GM19395 (cell line): Measurements from ENCODE around the gene FAM168A.
"Not testable (repeated sequence)": the region's sequence is repeated elsewhere in the genome, so short reads cannot be mapped to it uniquely, and the experiment has no call there.

ENCODE experiments used
- ATAC-seq: cut with Tn5 transposase; IDR thresholded peaks from one replicate; pipeline ENCODE4 v1.9.1; 2021; ENCODE audit warnings: mild to moderate bottlenecking, moderate library complexity; ENCODE audit not compliant: unreplicated experiment

The FAM168A gene

DNA sequence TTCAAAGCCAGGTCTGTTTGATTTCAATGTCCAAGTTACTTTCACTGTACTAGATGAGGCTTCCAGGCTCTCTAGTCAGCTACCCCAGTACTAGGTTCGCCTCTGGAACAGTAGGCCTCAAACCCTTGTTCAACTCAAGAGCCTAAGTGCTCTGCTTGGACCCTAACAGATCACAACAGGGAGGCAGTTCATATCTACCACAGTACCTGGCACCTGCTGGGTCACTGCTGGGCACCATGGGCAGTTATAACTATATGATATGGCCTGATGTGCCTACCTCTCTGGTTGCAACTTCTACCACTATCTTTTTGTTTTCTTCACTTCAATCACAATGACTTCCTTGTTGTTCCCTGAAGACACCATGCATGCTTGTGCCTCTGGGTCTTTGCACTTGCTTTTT lies 124.7 kb downstream of the FAM168A start:
- no peak for ATAC-seq

DNA sequence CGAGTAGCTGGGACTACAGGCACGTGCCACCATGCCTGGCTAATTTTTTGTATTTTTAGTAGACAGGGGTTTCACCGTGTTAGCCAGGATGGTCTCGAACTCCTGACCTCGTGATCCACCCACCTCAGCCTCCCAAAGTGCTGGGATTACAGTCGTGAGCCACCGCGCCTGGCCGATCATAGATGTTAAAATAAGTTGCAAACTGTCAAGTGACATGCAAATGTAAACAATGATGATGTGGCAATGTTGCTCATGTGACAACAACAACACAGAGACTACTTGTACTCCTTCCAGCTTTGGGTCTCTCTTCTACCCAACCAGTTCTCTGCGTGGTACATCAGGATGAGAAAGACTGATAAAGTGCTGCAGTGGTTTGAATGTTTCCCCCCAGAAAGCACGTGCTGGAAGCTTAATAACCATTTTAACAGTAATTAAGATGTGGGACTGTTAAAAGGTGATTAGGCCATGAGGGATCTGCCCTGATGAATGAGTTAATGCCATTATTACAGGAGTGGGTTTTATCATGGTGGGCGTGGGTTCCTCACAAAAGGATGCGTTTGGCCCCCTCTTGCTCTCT lies 127.8 kb downstream of the FAM168A start:
- not testable (repeated sequence) for ATAC-seq

DNA sequence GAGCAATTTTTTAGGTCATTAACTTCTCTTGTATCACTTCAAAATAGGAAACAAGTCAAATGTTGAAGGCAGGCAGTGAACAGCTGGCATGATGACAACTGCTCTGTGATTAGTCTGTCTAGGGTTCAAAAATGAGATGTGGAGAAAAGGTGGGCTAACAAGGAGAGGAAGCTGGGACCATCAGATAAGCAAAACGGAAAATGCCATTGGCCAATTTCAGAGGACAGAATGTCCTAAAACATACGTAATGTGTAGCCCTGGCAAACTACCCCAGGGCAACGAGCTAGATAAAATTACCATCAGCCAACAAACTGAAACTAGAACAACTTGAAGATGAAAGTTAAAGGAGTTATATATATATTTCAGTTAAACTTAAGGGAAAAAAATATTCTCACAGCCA lies 128.5 kb downstream of the FAM168A start:
- ATAC-seq = no peak

DNA sequence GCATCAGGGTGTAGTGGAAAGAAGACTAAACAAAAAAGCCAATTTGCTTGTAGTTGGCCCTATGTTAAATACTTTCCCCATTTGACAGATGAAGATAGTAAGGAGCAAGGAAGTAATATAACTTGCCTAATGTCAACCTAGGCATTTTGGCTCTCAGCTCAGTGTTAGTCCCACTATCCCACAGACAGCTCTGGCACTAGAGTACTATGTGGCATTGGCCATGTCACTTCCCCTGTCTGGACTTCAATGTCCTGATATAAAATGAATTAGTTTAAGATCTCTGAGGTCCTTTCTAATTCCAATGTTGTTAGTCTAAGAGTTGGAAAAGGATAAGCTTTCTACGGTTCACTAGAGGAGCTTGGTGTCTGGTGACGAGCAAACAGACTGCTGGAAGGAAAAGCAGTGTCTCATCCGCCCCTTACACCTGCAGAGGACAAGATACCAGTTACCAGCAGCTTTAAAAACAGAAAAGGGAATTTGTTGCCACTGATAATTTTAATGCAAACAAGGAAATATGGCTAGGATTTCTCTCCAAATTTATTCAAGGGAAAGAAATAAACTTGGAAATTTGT lies 129.2 kb downstream of the FAM168A start:
- ATAC-seq = no peak

DNA sequence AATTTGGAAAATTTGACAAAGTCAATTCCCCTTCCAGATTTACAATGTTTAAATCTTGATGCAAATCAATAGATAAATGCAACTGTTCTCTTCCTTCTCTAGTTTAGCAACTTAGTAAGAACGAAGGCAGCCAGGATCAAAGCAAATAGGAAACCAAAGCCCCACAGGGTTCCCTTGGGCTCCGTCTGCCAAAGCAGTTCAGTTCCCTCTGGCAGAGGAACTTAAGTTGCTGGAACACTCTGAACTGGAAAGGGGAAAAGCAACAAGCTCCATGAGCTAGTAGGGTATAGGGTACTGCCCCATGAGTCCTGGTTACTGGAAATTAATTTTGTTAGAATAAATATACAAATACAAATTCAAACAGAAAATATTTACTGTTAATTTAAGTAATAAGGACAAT lies 130.4 kb downstream of the FAM168A start:
- no peak for ATAC-seq

DNA sequence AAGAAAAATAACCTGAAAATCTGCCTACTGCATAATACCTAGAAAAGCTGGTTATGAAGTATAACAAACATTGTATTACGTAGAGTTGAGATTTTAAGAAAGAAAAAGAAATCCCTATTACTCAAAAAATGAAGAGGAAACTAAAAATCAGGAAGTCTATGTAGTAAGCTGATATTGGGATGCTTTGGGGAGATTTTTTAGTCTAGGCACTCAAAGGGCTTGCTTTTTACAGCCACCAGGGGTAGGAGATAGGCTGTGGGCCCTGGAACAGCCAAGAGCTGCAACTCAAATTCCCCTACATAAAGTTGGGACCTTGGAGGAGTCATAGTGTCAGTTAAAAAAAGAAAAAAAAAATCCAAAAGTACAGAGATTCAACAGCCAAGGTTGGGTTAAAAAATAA lies 131.3 kb downstream of the FAM168A start:
- no peak for ATAC-seq

DNA sequence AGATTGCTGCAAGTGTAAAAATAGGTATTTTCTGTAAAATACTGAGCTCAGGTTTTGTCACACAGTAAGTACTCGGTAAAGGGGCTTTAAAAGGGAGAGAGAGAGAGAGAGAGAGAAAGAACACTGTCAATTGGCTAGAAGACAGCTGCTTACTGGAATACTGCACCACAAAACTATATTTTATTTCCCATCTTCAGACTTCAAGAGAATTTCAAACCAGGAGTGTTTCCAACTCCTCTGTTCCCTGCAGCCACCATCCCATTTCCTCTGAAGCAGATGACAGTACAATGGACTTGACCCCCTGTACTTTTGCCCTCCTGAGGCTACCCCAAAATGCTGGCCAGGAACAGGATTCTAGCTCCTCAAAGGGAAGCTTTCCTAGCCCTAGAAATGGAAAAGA lies 132.0 kb downstream of the FAM168A start:
- no peak for ATAC-seq

DNA sequence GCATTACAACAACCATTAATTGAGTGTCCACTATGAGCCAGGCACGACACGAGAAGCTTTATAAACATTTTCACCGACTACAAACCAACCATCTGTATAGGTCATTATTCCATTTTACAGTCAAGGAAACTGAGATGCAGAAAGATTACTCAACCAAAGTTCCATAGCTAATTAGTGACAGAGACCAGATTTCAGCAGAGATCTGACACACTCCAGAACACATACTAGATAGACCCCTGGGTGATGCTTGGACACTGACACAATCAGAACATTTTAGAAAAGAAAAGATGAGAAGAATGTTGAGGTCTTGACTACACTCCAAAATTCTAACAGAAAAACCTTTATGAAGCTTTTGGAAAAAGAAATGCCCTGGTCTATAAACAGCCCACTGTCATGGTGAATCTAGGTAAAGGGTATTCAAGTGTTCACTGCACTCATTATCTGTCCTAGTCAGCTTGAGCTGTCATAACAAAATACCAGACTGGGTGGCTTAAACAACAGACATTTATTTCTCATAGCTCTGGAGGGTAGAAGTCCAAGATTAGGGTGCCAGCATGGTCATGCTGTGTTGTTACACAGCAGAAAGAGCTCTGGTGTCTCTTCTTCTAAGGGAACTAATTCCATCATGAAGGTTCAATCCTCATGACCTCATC lies 132.8 kb downstream of the FAM168A start:
- ATAC-seq = no peak

DNA sequence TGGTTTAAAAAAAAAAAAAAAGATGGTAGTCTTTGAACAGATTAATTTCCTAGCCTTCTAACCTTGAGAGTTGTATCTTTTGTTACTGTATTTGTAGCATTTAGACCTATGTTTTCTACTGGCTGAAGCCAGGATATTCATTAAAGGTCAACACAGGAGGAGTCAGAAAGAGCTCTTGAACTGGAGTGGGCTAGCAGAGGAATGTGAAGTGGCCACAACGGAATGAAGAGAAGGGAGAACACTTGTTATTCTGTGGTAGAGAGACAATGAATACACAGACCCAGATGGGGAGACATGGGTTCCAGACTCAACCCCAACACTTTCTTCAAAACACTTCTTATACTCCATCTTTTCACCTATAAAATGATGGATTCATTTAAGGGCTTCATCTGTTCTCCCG lies 133.6 kb downstream of the FAM168A start:
- ATAC-seq = no peak

DNA sequence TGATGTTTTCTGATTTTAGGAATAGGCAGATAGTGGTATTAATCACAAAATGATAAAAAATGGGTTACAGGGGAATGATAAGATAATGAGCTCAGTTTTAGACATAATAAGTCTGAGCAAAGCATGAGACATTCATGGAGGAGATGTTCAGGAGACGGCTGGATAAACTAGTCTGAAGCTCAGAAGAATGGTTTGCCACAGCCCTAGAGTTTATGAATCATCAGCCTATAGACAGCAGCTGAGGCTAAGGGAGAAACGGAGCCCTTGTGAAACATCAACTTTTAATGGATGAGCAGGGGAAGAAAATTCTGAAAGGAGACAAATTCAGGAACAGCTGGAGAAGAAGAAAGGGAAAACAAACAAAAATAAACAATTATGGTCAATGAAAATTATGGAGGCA lies 134.6 kb downstream of the FAM168A start:
- ATAC-seq = no peak

DNA sequence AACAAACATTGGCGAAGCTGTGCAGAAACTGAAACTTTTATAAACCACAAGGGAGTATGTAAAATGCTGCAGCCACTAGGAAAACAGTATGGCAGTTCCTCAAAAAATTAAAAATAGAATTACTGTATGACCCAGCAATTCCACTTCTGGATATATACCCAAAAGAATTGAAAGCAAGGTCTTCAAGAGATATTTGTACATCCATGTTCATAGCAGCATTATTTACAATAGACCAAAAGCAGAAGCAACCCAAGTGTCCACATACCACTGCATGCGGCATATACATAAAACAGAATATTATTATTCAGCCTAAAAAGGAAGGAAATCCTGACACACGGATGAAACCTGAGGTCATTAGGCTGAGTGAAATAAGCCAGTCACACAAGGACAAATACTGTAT lies 135.9 kb downstream of the FAM168A start:
- no peak for ATAC-seq

DNA sequence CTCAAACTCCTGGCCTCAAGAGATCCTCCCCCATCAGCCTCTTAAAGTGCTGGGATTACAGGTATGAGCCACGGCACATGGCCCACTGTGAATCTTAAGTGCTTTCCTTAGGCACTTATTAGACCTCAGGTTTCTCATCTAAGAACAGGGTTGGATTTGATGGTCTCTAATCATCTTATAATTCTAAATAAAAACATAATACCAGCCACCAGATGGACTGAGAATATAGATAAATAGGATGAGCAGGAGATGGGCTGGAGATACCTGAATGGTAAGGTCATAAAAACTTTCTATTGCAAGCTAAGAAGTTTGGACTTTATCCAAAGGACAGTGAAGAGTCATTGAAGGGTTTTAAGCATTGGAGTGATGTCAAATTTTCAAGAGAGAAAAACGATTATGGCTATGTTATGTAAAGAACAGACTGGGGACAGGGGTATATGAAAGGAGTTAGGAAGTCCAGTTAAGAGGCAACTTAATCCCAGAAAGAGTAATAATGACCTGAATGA lies 136.5 kb downstream of the FAM168A start:
- ATAC-seq = no peak

DNA sequence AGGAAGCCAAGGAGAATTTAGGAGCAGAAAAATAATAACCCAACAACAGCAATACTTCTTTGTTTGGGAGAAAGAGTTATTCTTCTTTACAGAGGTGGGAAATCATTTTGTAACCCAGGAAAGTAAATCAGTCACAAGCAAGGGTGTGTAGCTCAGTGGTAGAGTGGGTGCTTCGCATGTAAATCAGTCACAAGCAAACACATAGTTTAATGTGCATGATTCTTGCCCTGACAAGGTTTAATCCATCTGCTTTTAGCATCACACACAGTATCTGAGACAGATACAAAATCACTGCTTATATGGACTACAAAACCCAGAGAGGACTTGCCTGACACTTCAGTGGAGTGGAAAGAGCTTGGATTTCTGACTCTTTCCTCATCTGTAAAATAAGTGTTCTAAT lies 139.7 kb downstream of the FAM168A start:
- no peak for ATAC-seq

DNA sequence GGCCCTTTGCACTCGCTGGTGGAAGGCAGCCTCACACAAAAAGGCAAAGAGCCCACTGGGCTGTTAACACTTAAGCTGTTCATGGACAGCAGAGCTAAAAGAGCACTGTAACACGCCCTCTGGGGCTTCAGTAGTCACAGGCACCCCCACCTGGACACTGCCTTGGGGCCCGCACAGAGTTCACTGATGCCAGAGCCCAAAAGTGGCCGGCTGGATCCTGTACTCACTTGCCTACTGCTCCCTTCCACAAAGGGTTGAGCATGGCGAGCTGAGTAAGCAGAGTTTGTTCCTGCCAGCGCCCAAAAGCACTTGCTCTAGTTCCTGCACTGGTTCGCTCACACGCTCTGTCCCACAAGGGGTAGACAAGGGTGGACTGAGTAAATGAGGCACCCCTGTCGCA lies 142.9 kb downstream of the FAM168A start:
- ATAC-seq = no peak

DNA sequence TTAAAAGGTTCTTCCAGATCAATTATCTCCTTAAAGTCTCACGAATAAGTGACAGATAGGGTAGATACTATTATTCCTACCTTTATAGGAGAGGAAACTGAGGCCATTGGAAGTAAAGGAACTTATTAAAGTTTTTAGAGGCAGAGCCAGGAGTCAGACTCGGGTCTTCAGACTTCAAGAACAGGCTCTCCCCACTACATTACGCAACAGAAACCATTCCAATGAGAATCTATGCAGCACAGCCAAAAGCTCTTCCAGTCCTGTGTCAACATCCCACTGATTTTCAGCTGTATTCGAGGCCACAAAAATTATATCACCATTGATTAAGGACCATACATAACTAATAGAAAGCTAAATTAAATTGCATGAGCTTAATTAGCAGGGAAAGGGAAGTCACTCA lies 144.3 kb downstream of the FAM168A start:
- ATAC-seq = no peak

DNA sequence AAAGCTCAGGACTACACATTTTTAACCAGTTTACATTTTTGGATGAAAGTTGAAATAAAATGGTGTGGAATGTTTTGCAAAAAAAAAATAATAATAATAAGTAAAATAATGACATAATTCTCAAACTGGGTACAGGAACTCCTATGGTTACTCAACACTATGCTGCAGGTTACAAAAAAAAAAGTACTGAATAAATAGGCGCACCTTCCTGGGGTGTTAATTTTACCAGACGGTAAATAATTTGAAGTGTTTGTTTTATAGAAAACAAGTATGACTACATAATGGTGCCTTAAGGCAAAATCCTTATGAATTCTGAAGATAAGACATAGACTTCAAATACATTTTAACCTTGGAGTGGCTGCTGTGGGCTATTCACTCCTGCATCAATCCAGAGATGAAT lies 145.2 kb downstream of the FAM168A start:
- no peak for ATAC-seq

DNA sequence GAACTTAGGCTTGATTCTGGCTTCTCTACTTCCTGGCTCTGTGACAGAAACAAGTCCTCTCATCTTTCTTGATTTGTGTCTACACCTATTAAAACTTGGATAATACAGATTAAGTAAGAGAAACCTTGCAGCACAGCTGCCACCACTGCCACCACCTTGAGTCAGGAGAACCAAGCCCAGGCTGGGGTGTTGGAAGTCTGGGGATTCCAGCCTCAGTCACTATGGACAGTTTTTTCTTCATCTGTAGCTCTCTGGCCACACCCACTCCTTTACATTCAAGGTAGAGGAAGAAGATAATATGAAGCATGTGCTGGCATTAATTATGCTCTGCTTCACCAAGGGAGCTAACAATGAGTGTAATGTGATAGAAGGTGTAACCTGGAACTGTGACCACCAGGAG lies 146.0 kb downstream of the FAM168A start:
- ATAC-seq = no peak

DNA sequence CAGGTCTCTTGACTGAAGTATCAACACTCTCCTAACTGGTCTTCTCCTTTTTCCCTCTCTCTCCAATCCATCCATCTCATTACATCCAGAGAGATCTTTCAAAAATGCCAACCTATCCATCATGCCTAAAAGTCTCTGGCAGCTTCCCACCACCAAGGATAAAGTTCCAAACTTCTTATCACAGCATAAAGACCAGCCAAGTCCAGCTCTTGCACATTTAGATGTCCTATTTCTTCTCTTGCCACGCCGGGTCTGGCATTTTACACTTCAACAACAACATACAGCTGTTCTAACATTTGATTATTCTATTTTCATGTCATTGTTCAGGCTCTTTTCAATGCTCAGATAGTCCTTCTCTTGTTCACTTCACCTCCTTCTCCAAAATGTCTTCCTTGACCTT lies 151.1 kb downstream of the FAM168A start:
- no peak for ATAC-seq

DNA sequence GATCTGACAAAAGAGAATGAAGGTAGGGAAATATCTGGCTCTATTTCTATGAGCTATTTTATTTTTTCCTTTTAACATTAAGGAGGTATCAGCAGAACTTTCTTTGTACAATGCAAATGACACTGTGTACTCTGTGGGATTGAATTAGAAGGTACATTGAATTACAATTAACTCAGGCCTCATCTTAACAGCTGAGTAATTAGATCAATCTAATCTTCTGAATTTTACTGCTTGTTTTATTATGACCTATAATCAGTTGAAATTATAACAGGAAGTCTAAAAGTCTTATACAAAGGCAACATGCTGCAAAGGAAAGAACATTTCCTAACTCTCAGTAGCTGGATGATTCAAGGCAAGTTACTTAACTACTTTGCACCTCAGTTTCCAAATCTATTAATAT lies 151.9 kb downstream of the FAM168A start:
- ATAC-seq = no peak

DNA sequence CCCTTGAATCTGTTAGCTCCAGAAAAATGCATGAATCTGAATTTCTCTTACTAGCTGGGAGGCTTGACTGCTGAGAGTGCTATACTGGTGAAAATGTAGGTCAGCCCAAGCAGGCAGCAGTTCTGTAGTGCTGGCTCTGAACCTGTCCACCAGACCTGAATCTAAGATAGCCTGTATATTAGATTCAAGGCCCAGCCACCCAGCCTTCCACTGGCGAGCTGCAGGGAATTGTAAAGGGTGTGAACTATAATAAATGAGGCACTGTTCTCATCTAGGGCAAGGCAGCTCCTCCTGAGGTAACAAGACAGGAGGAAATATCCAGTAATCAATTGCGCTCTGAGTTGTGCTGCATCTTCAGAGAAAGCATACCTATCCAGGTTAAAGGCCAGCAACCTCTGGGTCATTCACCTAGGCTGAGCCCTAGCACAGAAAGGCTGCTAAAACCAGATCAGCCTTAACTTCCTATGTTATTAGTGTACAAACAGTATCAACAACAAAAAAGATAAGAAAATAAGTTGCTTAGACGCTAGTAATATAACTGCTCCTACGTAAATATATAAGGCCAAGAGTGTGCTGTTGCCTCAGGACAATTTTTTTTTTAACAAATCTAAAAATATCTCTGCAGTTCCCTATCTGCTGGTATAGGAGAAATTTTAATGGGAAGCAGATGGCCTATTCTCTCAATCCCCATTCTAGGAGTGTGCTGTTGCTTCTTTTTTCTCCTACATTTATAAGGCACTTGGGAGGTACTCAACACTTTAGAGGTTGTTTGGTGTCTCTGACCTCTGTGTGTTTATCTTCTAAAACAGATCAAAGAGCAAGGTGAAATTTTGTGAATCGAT lies 158.7 kb downstream of the FAM168A start:
- no peak for ATAC-seq

DNA sequence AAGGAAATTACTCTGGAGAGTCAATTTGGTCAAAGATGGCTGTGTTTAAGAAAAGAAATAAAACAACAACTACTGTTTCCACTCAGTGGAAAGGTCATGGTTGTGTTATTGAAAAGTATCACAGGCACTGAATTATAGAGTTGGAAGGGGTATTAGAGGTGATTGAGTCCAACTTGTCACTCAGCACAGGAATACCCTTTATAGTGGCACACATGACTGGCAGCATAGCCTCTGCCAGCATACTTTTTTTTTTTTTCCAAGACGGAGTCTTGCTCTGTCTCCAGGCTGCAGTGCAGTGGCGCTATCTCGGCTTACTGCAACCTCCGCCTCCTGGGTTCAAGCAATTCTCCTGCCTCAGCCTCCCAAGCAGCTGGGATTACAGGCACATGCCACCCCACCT lies 161.1 kb downstream of the FAM168A start:
- ATAC-seq = not testable (repeated sequence)

DNA sequence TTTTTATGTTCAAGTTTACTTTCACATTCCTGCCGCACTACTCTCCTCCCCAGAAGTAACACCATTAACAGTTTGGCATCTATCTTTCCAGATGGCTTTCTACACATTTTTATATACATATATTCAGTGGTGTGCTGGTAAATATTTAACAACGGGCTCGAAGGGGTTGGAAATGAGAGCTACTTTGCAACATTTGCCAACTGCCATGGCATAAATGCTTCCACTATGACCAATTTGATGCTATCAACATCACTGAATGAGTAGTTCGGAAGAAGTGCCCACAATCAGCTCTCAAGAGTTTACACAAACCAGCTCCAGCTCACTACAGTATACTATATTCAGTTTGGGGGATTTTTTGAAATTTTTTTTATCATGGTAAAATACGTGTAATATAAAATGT lies 166.5 kb downstream of the FAM168A start:
- no peak for ATAC-seq
